ENCODE measurements around the gene CD33.

The CD33 gene

GRCh38 chr19:51253088-51253806 lies 28.4 kb downstream of the CD33 start:
- ATAC-seq, result no peak

DNA sequence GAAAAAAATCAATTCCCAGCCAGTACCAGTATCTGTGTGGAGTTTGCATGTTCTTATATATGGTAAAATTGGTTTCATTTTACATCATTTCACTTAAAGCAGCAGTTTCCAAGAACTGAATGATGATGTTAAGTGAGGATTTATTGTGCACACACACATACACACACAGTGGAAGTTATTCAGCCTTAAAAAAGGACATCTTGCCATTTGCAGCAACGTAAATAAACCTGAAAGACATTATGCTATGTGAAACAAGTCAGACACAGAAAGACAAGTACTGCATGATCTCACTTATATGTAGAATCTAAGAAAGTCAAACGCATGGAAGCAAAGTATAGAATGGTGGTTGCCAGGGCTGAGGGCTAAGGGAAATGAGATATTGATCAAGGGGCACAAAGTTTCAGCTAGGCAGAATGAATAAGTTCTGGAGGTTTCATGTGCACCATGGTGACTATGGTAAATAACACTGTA lies 31.3 kb downstream of the CD33 start:
- TF ChIP-seq, protein P1, sequence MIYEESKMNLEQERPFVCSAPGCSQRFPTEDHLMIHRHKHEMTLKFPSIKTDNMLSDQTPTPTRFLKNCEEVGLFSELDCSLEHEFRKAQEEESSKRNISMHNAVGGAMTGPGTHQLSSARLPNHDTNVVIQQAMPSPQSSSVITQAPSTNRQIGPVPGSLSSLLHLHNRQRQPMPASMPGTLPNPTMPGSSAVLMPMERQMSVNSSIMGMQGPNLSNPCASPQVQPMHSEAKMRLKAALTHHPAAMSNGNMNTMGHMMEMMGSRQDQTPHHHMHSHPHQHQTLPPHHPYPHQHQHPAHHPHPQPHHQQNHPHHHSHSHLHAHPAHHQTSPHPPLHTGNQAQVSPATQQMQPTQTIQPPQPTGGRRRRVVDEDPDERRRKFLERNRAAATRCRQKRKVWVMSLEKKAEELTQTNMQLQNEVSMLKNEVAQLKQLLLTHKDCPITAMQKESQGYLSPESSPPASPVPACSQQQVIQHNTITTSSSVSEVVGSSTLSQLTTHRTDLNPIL (CRISPR knock-in tag; IDR thresholded peaks at IDR 0.05; ENCODE audit: low read depth), result no peak
- TF ChIP-seq ZNF8 (CRISPR knock-in tag; IDR thresholded peaks at IDR 0.05), result no peak
- no peak for TF ChIP-seq ZFP30 (CRISPR knock-in tag; IDR thresholded peaks at IDR 0.05)
- no peak for TF ChIP-seq CSDC2 (CRISPR knock-in tag; IDR thresholded peaks at IDR 0.05)
- TF ChIP-seq PPARA (CRISPR knock-in tag; IDR thresholded peaks at IDR 0.05; ENCODE audit: borderline replicate concordance), result no peak
- no peak for TF ChIP-seq BACH2 (CRISPR knock-in tag; IDR thresholded peaks at IDR 0.05; ENCODE audit: borderline replicate concordance)
- no peak for TF ChIP-seq POU6F1 (CRISPR knock-in tag; IDR thresholded peaks at IDR 0.05; ENCODE audit: borderline replicate concordance, low read depth)
- no peak for TF ChIP-seq OSR1 (CRISPR knock-in tag; IDR thresholded peaks at IDR 0.05)
- TF ChIP-seq ARNTL (CRISPR knock-in tag; IDR thresholded peaks at IDR 0.05; ENCODE audit: borderline replicate concordance, low read depth), result no peak
- TF ChIP-seq ZNF70 (CRISPR knock-in tag; IDR thresholded peaks at IDR 0.05), result no peak
- TF ChIP-seq TCF4 (CRISPR knock-in tag; IDR thresholded peaks at IDR 0.05; ENCODE audit: borderline replicate concordance), result no peak
- TF ChIP-seq, protein P2, sequence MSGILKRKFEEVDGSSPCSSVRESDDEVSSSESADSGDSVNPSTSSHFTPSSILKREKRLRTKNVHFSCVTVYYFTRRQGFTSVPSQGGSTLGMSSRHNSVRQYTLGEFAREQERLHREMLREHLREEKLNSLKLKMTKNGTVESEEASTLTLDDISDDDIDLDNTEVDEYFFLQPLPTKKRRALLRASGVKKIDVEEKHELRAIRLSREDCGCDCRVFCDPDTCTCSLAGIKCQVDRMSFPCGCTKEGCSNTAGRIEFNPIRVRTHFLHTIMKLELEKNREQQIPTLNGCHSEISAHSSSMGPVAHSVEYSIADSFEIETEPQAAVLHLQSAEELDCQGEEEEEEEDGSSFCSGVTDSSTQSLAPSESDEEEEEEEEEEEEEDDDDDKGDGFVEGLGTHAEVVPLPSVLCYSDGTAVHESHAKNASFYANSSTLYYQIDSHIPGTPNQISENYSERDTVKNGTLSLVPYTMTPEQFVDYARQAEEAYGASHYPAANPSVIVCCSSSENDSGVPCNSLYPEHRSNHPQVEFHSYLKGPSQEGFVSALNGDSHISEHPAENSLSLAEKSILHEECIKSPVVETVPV (CRISPR knock-in tag; IDR thresholded peaks at IDR 0.05), result no peak
- no peak for TF ChIP-seq SNAI2 (CRISPR knock-in tag; IDR thresholded peaks at IDR 0.05)
- no peak for TF ChIP-seq ISL1 (CRISPR knock-in tag; IDR thresholded peaks at IDR 0.05)
- no peak for TF ChIP-seq ESRRG (CRISPR knock-in tag; IDR thresholded peaks at IDR 0.05)
- TF ChIP-seq TOX (CRISPR knock-in tag; IDR thresholded peaks at IDR 0.05; ENCODE audit: borderline replicate concordance), result no peak
- TF ChIP-seq RARB (CRISPR knock-in tag; IDR thresholded peaks at IDR 0.05), result no peak
- no peak for ATAC-seq

More at GRCh38 chr19:51253088-51253806, 28.4 kb downstream of the CD33 start:
- TF ChIP-seq ZFP3 (CRISPR knock-in tag; IDR thresholded peaks at IDR 0.05) (no peak), TSHZ2 (CRISPR knock-in tag; IDR thresholded peaks at IDR 0.05) (no peak), BACH2 (CRISPR knock-in tag; IDR thresholded peaks at IDR 0.05; ENCODE audit: borderline replicate concordance) (no peak), ISL1 (CRISPR knock-in tag; IDR thresholded peaks at IDR 0.05) (no peak), ZNF70 (CRISPR knock-in tag; IDR thresholded peaks at IDR 0.05) (no peak), TOX (CRISPR knock-in tag; IDR thresholded peaks at IDR 0.05; ENCODE audit: borderline replicate concordance) (no peak), ZC3H10 (CRISPR knock-in tag; IDR thresholded peaks at IDR 0.05) (no peak), ARNTL (CRISPR knock-in tag; IDR thresholded peaks at IDR 0.05; ENCODE audit: borderline replicate concordance, low read depth) (no peak), GLIS3 (CRISPR knock-in tag; IDR thresholded peaks at IDR 0.05) (no peak), PATZ1 (CRISPR knock-in tag; IDR thresholded peaks at IDR 0.05; ENCODE audit: borderline replicate concordance) (no peak)
- TF ChIP-seq, protein P2 (CRISPR knock-in tag; IDR thresholded peaks at IDR 0.05), result no peak

Measured in SK-N-SH treated with all-trans-retinoic acid at 6 μM for 48 hours (cell line).